B cell (primary cell): Measurements from ENCODE around the gene PTN. TPM values are rescaled to one million over a fixed set of nuclear protein-coding genes. Genes with fewer than 3 reads are reported as not detected.

Experiments used
- ATAC-seq: fragments of 200-7000 bp; cut with Tn5 transposase; one replicate; pipeline ENCODE4 v1.10.0; 2021; ENCODE audit warnings: low read depth, mild to moderate bottlenecking, moderate number of reproducible peaks, moderate library complexity
- CTCF ChIA-PET: fragments of 350-600 bp; sonication (Branson Sonifier 250); formaldehyde crosslinking; loops from one replicate; lab custom pipeline; 2021; ENCODE audit warnings: antibody characterized with exemption, inconsistent platforms; lab: Charles Lee
- POLR2A ChIA-PET: fragments of 350-600 bp; sonication (Branson Sonifier 250); formaldehyde crosslinking; loops from one replicate; lab custom pipeline; 2021; ENCODE audit warnings: antibody characterized with exemption; lab: Charles Lee
- DNase-seq: peaks from one replicate; pipeline ENCODE4 v3.0.0; 2013
- H2AFZ ChIP-seq: 2 replicates; pipeline ENCODE4 v1.6.1; 2012; ENCODE audit warnings: mild to moderate bottlenecking, low read depth, low read length; ENCODE audit not compliant: insufficient read depth, poor library complexity, severe bottlenecking
- H3K27ac ChIP-seq, 2 donors: 1 replicate in 1 of 2; 2 replicates in 1 of 2; pipeline ENCODE4 v1.5.1; 2012 to 2013; ENCODE audit warnings: low read length in 2 of 2, mild to moderate bottlenecking in 2 of 2, moderate library complexity in 1 of 2
- H3K27me3 ChIP-seq, 4 experiments: fragments of 200-600 bp in 1 of 4; sonication (generic) in 1 of 4; replicated peaks in 1 of 4; 1 replicate in 2 of 4; 2 replicates in 2 of 4; pipeline versions ENCODE4 v1.6.1 to v1.7.0; 2013 to 2016; ENCODE audit warnings: low read length in 3 of 4, mild to moderate bottlenecking in 2 of 4, mixed read lengths in 1 of 4, moderate library complexity in 1 of 4; ENCODE audit not compliant: insufficient read depth in 4 of 4, control insufficient read depth in 3 of 4; ENCODE audit errors: control extremely low read depth in 1 of 4
- H3K36me3 ChIP-seq, 2 experiments: replicated peaks in 1 of 2; 1 replicate in 1 of 2; 2 replicates in 1 of 2; pipeline versions ENCODE4 v1.6.1 to v1.7.1; 2013; ENCODE audit warnings: low read length in 1 of 2; ENCODE audit not compliant: insufficient read depth in 2 of 2, control insufficient read depth in 1 of 2; ENCODE audit errors: control extremely low read depth in 1 of 2, extremely low read depth in 1 of 2
- H3K4me1 ChIP-seq, 2 donors: fragments of 200-600 bp in 1 of 2; sonication (generic) in 1 of 2; 1 replicate in 1 of 2; 2 replicates in 1 of 2; pipeline versions ENCODE4 v1.5.1 to v1.6.1; 2013 to 2017; ENCODE audit warnings: low read length in 2 of 2; ENCODE audit not compliant: control insufficient read depth in 2 of 2, insufficient read depth in 2 of 2
- H3K4me2 ChIP-seq: replicated peaks from 2 replicates; pipeline ENCODE3; 2012; ENCODE audit warnings: mild to moderate bottlenecking, low read depth, low read length; ENCODE audit not compliant: poor library complexity, severe bottlenecking
- H3K4me3 ChIP-seq, 5 experiments: fragments of 200-600 bp in 1 of 5; sonication (generic) in 1 of 5; 1 replicate in 3 of 5; 2 replicates in 2 of 5; pipeline versions ENCODE4 v1.5.1 to v1.7.0; 2011 to 2016; ENCODE audit warnings: low read length in 4 of 5, mild to moderate bottlenecking in 4 of 5, low read depth in 2 of 5, control low read depth in 1 of 5, moderate library complexity in 1 of 5; ENCODE audit not compliant: insufficient read depth in 1 of 5; ENCODE audit errors: control extremely low read depth in 1 of 5, extremely low read depth in 1 of 5
- H3K79me2 ChIP-seq: fragments of 200-600 bp; sonication (generic); one replicate; pipeline ENCODE4 v1.6.0; 2016; ENCODE audit warnings: low read length; ENCODE audit not compliant: control insufficient read depth, insufficient read depth
- H3K9ac ChIP-seq: fragments of 200-600 bp; sonication (generic); 2 replicates; pipeline ENCODE4 v1.6.1; 2017; ENCODE audit warnings: mild to moderate bottlenecking, low read length, moderate library complexity
- H3K9me3 ChIP-seq, 3 donors: one replicate each; pipeline versions ENCODE4 v1.6.1 to v1.7.1; 2013; ENCODE audit warnings: low read length in 2 of 3; ENCODE audit not compliant: control insufficient read depth in 2 of 3, insufficient read depth in 1 of 3; ENCODE audit errors: control extremely low read depth in 1 of 3
- H4K20me1 ChIP-seq: 2 replicates; pipeline ENCODE4 v1.6.0; 2012; ENCODE audit warnings: mild to moderate bottlenecking, low read length; ENCODE audit not compliant: insufficient read depth, control insufficient read depth, poor library complexity, severe bottlenecking
- H3K27ac Mint-ChIP-seq: one replicate; pipeline ENCODE4 v1.8.0; 2021; ENCODE audit warnings: mixed read lengths
- H3K27me3 Mint-ChIP-seq: one replicate; pipeline ENCODE4 v1.8.0; 2021; ENCODE audit warnings: mixed read lengths
- H3K4me1 Mint-ChIP-seq: one replicate; pipeline ENCODE4 v1.8.0; 2021; ENCODE audit warnings: mixed read lengths
- H3K4me3 Mint-ChIP-seq: one replicate; pipeline ENCODE4 v1.8.0; 2021; ENCODE audit warnings: mixed read lengths
- H3K9me3 Mint-ChIP-seq: one replicate; pipeline ENCODE4 v1.8.0; 2022; ENCODE audit warnings: mixed read lengths; ENCODE audit not compliant: insufficient read depth
- CTCF ChIP-seq: fragments of 200-600 bp; IDR thresholded peaks from one replicate; pipeline ENCODE4 v1.8.0; 2022; ENCODE audit warnings: antibody characterized with exemption, mild to moderate bottlenecking
- EZH2 ChIP-seq: IDR thresholded peaks from 2 replicates; pipeline ENCODE4 v1.6.1; 2012; ENCODE audit warnings: borderline replicate concordance, low read depth, mild to moderate bottlenecking, moderate library complexity, low read length; ENCODE audit not compliant: insufficient read depth, poor library complexity, severe bottlenecking
- WGBS: methylation state at CpG from one replicate; pipeline ENCODE4 v1.1.5; 2013; ENCODE audit warnings: missing lambda C conversion rate; ENCODE audit not compliant: insufficient coverage; 5-methylcytosine and 5-hydroxymethylcytosine counted together
- intact Hi-C: fragments of 100-400 bp; cut with micrococcal nuclease; formaldehyde crosslinking; loops from one replicate; pipeline ENCODE4 v1.10.0; 2022
- polyA plus RNA-seq: library from polyadenylated mRNA; depleted of rRNA; stranded (reverse); fragments of >200 nt; gene quantifications from 2 replicates; pipeline ENCODE4 v1.2.3, GENCODE V29; 2012
- total RNA-seq, 2 donors: library from RNA; stranded (reverse); fragments of 120-200 nt in 1 of 2; gene quantifications; 1 replicate in 1 of 2; 2 replicates in 1 of 2; pipeline versions ENCODE4 v1.2.3 to v1.2.4, GENCODE V29; 2013 to 2022

Gene PTN
- total and polyA plus RNA-seq, 2 donors (not counting 1 experiment from before 2014, with no cell fraction given): not detected

DNA sequence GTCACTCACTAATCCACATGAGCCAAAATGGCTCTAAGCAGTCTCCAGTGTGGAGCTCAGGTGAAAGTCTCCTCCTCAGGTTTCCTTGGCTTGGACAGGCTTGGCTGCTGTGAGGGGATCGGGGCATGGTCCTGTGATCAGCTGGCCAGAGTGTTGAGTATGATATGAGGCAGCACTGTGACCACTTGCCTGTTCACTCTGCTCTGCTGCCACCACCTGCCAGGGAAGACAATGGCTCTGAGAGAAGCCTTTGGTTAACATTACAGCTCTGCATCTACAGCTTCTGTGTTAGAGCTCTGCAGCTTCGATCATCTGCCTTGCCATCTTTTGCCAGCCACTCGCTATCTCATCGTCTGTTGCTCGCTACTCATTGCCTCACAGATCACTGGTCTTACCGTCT lies 20.1 kb upstream of the PTN start:
- Mint-ChIP-seq H3K27me3 (no peaks in the 10 kb centered on the region), H3K9me3 (peaks cover 4% of the 10 kb centered on the region), H3K27ac (no peak overlapping the region), H3K4me3 (no peak overlapping the region), H3K4me1 (no peaks in the 10 kb centered on the region)
- CTCF ChIA-PET: no interaction called here
- Histone ChIP-seq H3K27ac (no peak overlapping the region), H3K27me3 (no peaks in the 10 kb centered on the region), H3K36me3 (no peaks in the 10 kb centered on the region), H3K79me2 (no peaks in the 10 kb centered on the region), H3K9ac (no peak overlapping the region), H3K9me3 (peaks cover 0 to 9% (median 2%) of the 10 kb centered on the region in 3 donors), H3K4me3 (no peak overlapping the region), H3K4me2 (no peak overlapping the region), H2AFZ (no peak overlapping the region), H3K4me1 (no peaks in the 10 kb centered on the region), H4K20me1 (no peaks in the 10 kb centered on the region)
- POLR2A ChIA-PET: no interaction called here
- intact Hi-C loops: no loop called here
- DNase-seq (no peak), ATAC-seq (no peak)
- WGBS: 96% methylated on average over 6 of the region's 6 CpGs
- TF ChIP-seq CTCF (no peak), EZH2 (no peak)

DNA sequence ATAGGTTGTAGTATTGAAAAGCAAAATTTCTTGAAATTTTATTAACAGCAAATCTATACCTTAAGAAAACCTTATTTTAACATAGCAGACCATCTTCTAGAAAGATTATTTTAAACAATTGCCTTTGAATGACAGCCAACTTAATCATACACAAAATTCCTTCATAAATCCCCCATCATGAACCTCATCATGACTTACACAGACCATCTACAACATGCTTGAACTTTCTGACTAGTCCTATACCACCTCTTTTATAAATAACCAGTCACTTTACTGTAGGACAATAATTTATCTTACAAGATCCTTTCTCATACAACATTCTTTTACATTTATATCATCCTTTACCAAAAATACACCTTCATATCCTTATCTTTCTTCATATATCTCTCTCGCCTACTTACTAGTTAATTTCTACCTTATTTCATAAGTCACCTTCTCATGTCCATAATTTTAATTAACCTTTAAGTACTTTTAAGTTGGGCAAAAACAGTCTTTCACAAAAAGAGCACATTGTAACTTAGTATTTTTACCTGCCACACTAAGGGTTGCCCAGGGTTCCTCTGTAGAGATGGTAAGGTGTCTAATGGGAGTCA lies 16.6 kb upstream of the PTN start:
- H3K27ac Mint-ChIP-seq: no peak overlapping the region
- no peaks in the 10 kb centered on the region for H3K4me1 ChIP-seq
- H3K9me3 ChIP-seq: peaks cover 0 to 6% (median 2%) of the 10 kb centered on the region in 3 donors
- TF ChIP-seq CTCF (no peak), EZH2 (no peak)
- no peak overlapping the region for H3K4me3 ChIP-seq
- no peaks in the 10 kb centered on the region for H4K20me1 ChIP-seq
- DNase-seq: no peak
- H2AFZ ChIP-seq: no peak overlapping the region
- intact Hi-C loops: no loop called here
- ChIA-PET POLR2A (no interaction called here), CTCF (no interaction called here)
- H3K27me3 ChIP-seq: no peaks in the 10 kb centered on the region
- H3K4me2 ChIP-seq: no peak overlapping the region
- no peaks in the 10 kb centered on the region for H3K79me2 ChIP-seq
- no peaks in the 10 kb centered on the region for H3K36me3 ChIP-seq
- no peak for ATAC-seq
- no peak overlapping the region for H3K27ac ChIP-seq
- peaks cover 2% of the 10 kb centered on the region for H3K9me3 Mint-ChIP-seq
- H3K4me1 Mint-ChIP-seq: no peaks in the 10 kb centered on the region
- H3K4me3 Mint-ChIP-seq: no peak overlapping the region
- no peaks in the 10 kb centered on the region for H3K27me3 Mint-ChIP-seq
- WGBS: 75% methylated on average over 1 of the region's 1 CpG
- H3K9ac ChIP-seq: no peak overlapping the region
